K562 (cell line): ENCODE measurements around the gene RSBN1L. TPM values are rescaled to one million over a fixed set of nuclear protein-coding genes. Genes with fewer than 3 reads are reported as not detected.

Experiments
- ATAC-seq: fragments of 200-7000 bp; cut with Tn5 transposase; 3 replicates; pipeline ENCODE4 v1.9.1; 2020; ENCODE audit warnings: moderate library complexity
- BruUV-seq: library from RNA; stranded (reverse); fragments of 400-500 nt; replicated peaks from 2 replicates; lab custom pipeline; 2021; lab: Mats Ljungman, UMichigan
- CTCF ChIA-PET: fragments of 300-600 bp; formaldehyde crosslinking; extraction: SDS; loops from one replicate; lab custom pipeline; 2021; ENCODE audit warnings: low intra/inter-chr PET ratio; lab: Yijun Ruan, JAX
- POLR2A ChIA-PET: fragments of 300-600, 350-650 bp; sonication (Branson Sonifier 250); formaldehyde crosslinking; extraction: SDS; loops from one replicate; lab custom pipeline; 2021; ENCODE audit warnings: antibody characterized with exemption, inconsistent platforms; lab: Yijun Ruan, JAX
- DNase-seq, 4 experiments: peaks; one replicate each; pipeline versions ENCODE4 v3.0.0 to v3.0.0-alpha.2; 2011 to 2018; ENCODE audit warnings: low spot score in 3 of 4, mixed read lengths in 3 of 4; ENCODE audit errors: extremely low read depth in 1 of 4
- FAIRE-seq: peaks from 2 replicates; lab custom pipeline; 2011; peaks lifted over from hg19 to GRCh38; lab: Jason Lieb, UNC
- H2AFZ ChIP-seq: 2 replicates; pipeline ENCODE4 v1.6.0; 2011; ENCODE audit warnings: low read depth, low read length, control low read depth, inconsistent platforms
- H3K27ac ChIP-seq: fragments of 200-600 bp; 3 replicates; pipeline ENCODE4 v1.8.0; 2011; ENCODE audit warnings: low read depth, mild to moderate bottlenecking, control low read depth, inconsistent platforms, low read length, moderate library complexity, mixed read lengths; ENCODE audit errors: extremely low read depth
- H3K27me3 ChIP-seq, 2 experiments: fragments of 300-600 bp in 1 of 2; 2 replicates in 1 of 2; 3 replicates in 1 of 2; pipeline versions ENCODE4 v1.6.0 to v1.8.0; 2011; ENCODE audit warnings: inconsistent platforms in 2 of 2, low read length in 2 of 2, mild to moderate bottlenecking in 1 of 2, mixed read lengths in 1 of 2, moderate library complexity in 1 of 2; ENCODE audit not compliant: control insufficient read depth in 2 of 2, insufficient read depth in 2 of 2
- H3K36me3 ChIP-seq: fragments of 300-600 bp; 3 replicates; pipeline ENCODE4 v1.8.0; 2011; ENCODE audit warnings: mild to moderate bottlenecking, low read length, inconsistent platforms; ENCODE audit not compliant: control insufficient read depth, insufficient read depth
- H3K4me1 ChIP-seq, 2 experiments: fragments of 200-600 bp in 1 of 2; replicated peaks in 1 of 2; 2 replicates in 1 of 2; 3 replicates in 1 of 2; pipeline versions ENCODE4 v1.5.1 to v1.8.0; 2011; ENCODE audit warnings: inconsistent platforms in 2 of 2, low read length in 2 of 2, mild to moderate bottlenecking in 1 of 2, mixed read lengths in 1 of 2, moderate library complexity in 1 of 2; ENCODE audit not compliant: control insufficient read depth in 2 of 2, insufficient read depth in 2 of 2
- H3K4me2 ChIP-seq: 2 replicates; pipeline ENCODE4 v1.6.1; 2011; ENCODE audit warnings: low read length, control low read depth, inconsistent platforms, mixed read lengths; ENCODE audit not compliant: insufficient read depth
- H3K4me3 ChIP-seq: fragments of 200-600 bp; sonication (generic), shearing (Covaris generic); 2 replicates; pipeline ENCODE4 v1.5.1; 2016; ENCODE audit warnings: control low read depth, inconsistent platforms
- H3K79me2 ChIP-seq: fragments of 200-600 bp; 3 replicates; pipeline ENCODE4 v1.8.0; 2011; ENCODE audit warnings: low read length, inconsistent platforms; ENCODE audit not compliant: control insufficient read depth, insufficient read depth
- H3K9ac ChIP-seq, 2 experiments: 2 replicates each; pipeline versions ENCODE4 v1.6.0 to v1.6.1; 2011; ENCODE audit warnings: low read depth in 2 of 2, low read length in 2 of 2, control low read depth in 1 of 2, inconsistent platforms in 1 of 2, mild to moderate bottlenecking in 1 of 2, mixed read lengths in 1 of 2; ENCODE audit not compliant: insufficient read depth in 1 of 2
- H3K9me1 ChIP-seq: one replicate; pipeline ENCODE4 v1.6.0; 2011; ENCODE audit warnings: inconsistent platforms, mild to moderate bottlenecking, low read length, moderate library complexity; ENCODE audit not compliant: control insufficient read depth, insufficient read depth
- H3K9me3 ChIP-seq: replicated peaks from 2 replicates; pipeline ENCODE4 v1.5.1; 2011; ENCODE audit warnings: low read depth, low read length, inconsistent platforms; ENCODE audit not compliant: control insufficient read depth, insufficient read depth
- H4K20me1 ChIP-seq: replicated peaks from 2 replicates; pipeline ENCODE4 v1.6.1; 2011; ENCODE audit warnings: low read length, inconsistent platforms, mixed read lengths; ENCODE audit not compliant: control insufficient read depth, insufficient read depth
- ARID1B ChIP-seq: fragments of 450-650 bp; IDR thresholded peaks from 2 replicates; pipeline ENCODE4 v1.6.1; 2016; ENCODE audit warnings: antibody characterized with exemption, mild to moderate bottlenecking, inconsistent platforms
- ATF7 ChIP-seq: fragments of 450-650 bp; IDR thresholded peaks from 2 replicates; pipeline ENCODE4 v1.7.1; 2014; ENCODE audit warnings: mild to moderate bottlenecking, moderate library complexity
- BRF1 ChIP-seq: IDR thresholded peaks from 3 replicates; pipeline ENCODE4 v1.6.1; 2011; ENCODE audit warnings: borderline replicate concordance, mild to moderate bottlenecking; ENCODE audit not compliant: insufficient read length; ENCODE audit errors: extremely low read depth
- CBFA2T3 ChIP-seq: fragments of 450-650 bp; IDR thresholded peaks from 2 replicates; pipeline ENCODE4 v1.6.1; 2017
- CREB1 ChIP-seq, 2 experiments: sonication (generic) in 1 of 2; formaldehyde crosslinking in 1 of 2; IDR thresholded peaks; 2 replicates each; pipeline versions ENCODE4 v1.6.1 to v1.8.0; 2012 to 2022; ENCODE audit warnings: inconsistent platforms in 1 of 2, mild to moderate bottlenecking in 1 of 2, missing genetic modification reagents in 1 of 2, moderate library complexity in 1 of 2
- GTF3C2 ChIP-seq: IDR thresholded peaks from 3 replicates; pipeline ENCODE4 v1.6.1; 2011; ENCODE audit warnings: borderline replicate concordance, mild to moderate bottlenecking, moderate library complexity; ENCODE audit not compliant: insufficient read length; ENCODE audit errors: extremely low read depth
- MAFF ChIP-seq: IDR thresholded peaks from 2 replicates; pipeline ENCODE4 v1.6.1; 2012; ENCODE audit warnings: low read length, improper control_type of control experiment
- MAFK ChIP-seq: IDR thresholded peaks from 2 replicates; pipeline ENCODE4 v1.6.1; 2011; ENCODE audit warnings: low read length, improper control_type of control experiment
- MXI1 ChIP-seq: IDR thresholded peaks from 2 replicates; pipeline ENCODE4 v1.6.1; 2011; ENCODE audit warnings: low read depth, mild to moderate bottlenecking, improper control_type of control experiment, low read length
- PURB ChIP-seq: sonication (generic); formaldehyde crosslinking; IDR thresholded peaks from 2 replicates; pipeline ENCODE4 v1.9.0; 2021; ENCODE audit warnings: low read depth, mild to moderate bottlenecking, missing genetic modification reagents
- SMARCA4 ChIP-seq: fragments of 450-650 bp; IDR thresholded peaks from 2 replicates; pipeline ENCODE4 v1.6.1; 2016
- ZBTB34 ChIP-seq: fragments of 250-450 bp; sonication (Bioruptor Pico); IDR thresholded peaks from 2 replicates; pipeline ENCODE4 v1.8.0; 2021; ENCODE audit warnings: mild to moderate bottlenecking, moderate library complexity
- ZNF316 ChIP-seq: fragments of 450-650 bp; IDR thresholded peaks from 2 replicates; pipeline ENCODE4 v1.6.1; 2016
- ZNF707 ChIP-seq: fragments of 250-450 bp; sonication (Bioruptor Pico); conservative IDR thresholded peaks from 2 replicates; pipeline ENCODE4 v1.8.0; 2022; ENCODE audit warnings: inconsistent platforms, mild to moderate bottlenecking, moderate library complexity
- WGBS: fragments of 100-300 bp; shearing (Covaris generic); methylation state at CpG from one replicate; pipeline ENCODE4 v1.1.6; 2016; ENCODE audit warnings: low coverage, mixed read lengths; ENCODE audit not compliant: insufficient coverage; ENCODE audit errors: missing lambda C conversion rate; 5-methylcytosine and 5-hydroxymethylcytosine counted together
- in situ Hi-C: fragments of 300-500 bp; cut with MboI; formaldehyde crosslinking; loops from 4 replicates; pipeline ENCODE4 v1.15.0; 2018; ENCODE audit warnings: inconsistent platforms, mixed read lengths
- intact Hi-C: fragments of 100-400 bp; cut with micrococcal nuclease; formaldehyde crosslinking; loops from 2 replicates; pipeline ENCODE4 v1.14.2; 2022
- polyA plus RNA-seq, 8 experiments: library from polyadenylated mRNA; depleted of rRNA in 4 of 8; stranded (reverse) in 5 of 8; unstranded in 3 of 8; fragments of >200 nt; fragmentation: Nextera tagmentation in 2 of 8; fragmentation: Illumina TruSeq in 1 of 8; extraction: Ambion mirVana in 2 of 8; extraction: Trizol in 1 of 8; gene quantifications; 2 replicates each; pipeline versions ENCODE4 v1.2.1 to v1.2.3, GENCODE V29; 2011 to 2014; ENCODE audit warnings: inconsistent platforms in 1 of 8, missing spikeins in 1 of 8
- total RNA-seq, 7 experiments: library from RNA; depleted of rRNA in 6 of 7; stranded (reverse); fragments of >200 nt in 6 of 7; fragmentation: Illumina TruSeq in 2 of 7; extraction: Trizol in 2 of 7; gene quantifications; 2 replicates each; pipeline versions ENCODE4 v1.2.1 to v1.2.3, GENCODE V29; 2011 to 2021; ENCODE audit warnings: low replicate concordance in 1 of 7

Gene RSBN1L
- total and polyA plus RNA-seq, 9 of the 15 experiments (the other 6 are each of a cell fraction or from before 2014, with no cell fraction given): 6.2 to 35.2 (median 20.1) TPM

GRCh38 chr7:77710861-77711260 is 14.6 kb downstream of the RSBN1L start (continued):
- 0 out of 2 replicates have a peak, but pooled peaks have one; percentile 25 for TF ChIP-seq ATF7
- peak; percentile 60 for TF ChIP-seq ARID1B
- peak; percentile 60; the same call in 1 of the 2 replicates for TF ChIP-seq MAFK
- TF ChIP-seq SMARCA4: peak; percentile 24; the same call in 1 of the 2 replicates
- TF ChIP-seq ZNF707 (CRISPR knock-in tag): no peak
- TF ChIP-seq MXI1: no peak
- peak; percentile 90 for TF ChIP-seq ZNF316
- peak; percentile 78; the same call in 1 of the 2 replicates for TF ChIP-seq MAFF
- no peak for TF ChIP-seq PURB (CRISPR knock-in tag)
- TF ChIP-seq CBFA2T3: peak; percentile 69
- TF ChIP-seq CREB1 (IDR thresholded peaks at IDR 0.05): no peak
- no peak for TF ChIP-seq CREB1 (CRISPR knock-in tag; IDR thresholded peaks at IDR 0.05)

- Histone ChIP-seq H3K27me3 (no peaks in the 10 kb centered on the region), H3K9me1 (no peaks in the 10 kb centered on the region), H2AFZ (no peak overlapping the region), H3K36me3 (peaks cover 37% of the 10 kb centered on the region), H3K27ac (no peak overlapping the region), H3K9me3 (no peaks in the 10 kb centered on the region), H3K4me3 (no peak overlapping the region), H3K4me1 (peaks cover 27 to 29% of the 10 kb centered on the region in 2 experiments), H3K4me2 (no peak overlapping the region), H3K9ac (no peak overlapping the region), H4K20me1 (peaks cover 5% of the 10 kb centered on the region), H3K79me2 (peaks cover 92% of the 10 kb centered on the region)
- FAIRE-seq (no peak), ATAC-seq (no peak), DNase-seq (no peak)
- CTCF ChIA-PET: interaction anchor here (0.7 kb wide), 1 partner anchor 45 kb away, joined by 4 read pairs; no protein-coding TSS in a partner anchor
- POLR2A ChIA-PET: no interaction called here
- in situ Hi-C loops: no loop called here
- no TSS peak for BruUV-seq
- WGBS: 63% methylated on average over 2 of the region's 2 CpGs
- intact Hi-C loops: no loop called here
- TF ChIP-seq MAFK (0 out of 2 replicates have a peak, but pooled peaks have one; percentile 18), GTF3C2 (no peak), ZBTB34 (CRISPR knock-in tag) (no peak), BRF1 (no peak)
Observed at GRCh38 chr7:77714195-77714594, 17.9 kb downstream of the RSBN1L start.
